Panc1 (cell line): ENCODE data around the gene ABCD3. TPM values are rescaled to one million over a fixed set of nuclear protein-coding genes. Genes with fewer than 3 reads are reported as not detected.
"Not testable (repeated sequence)": the region's sequence is repeated elsewhere in the genome, so short reads cannot be mapped to it uniquely, and the experiment has no call there.

ENCODE experiments used
- ATAC-seq: fragments of 200-7000 bp; cut with Tn5 transposase; 2 replicates; pipeline ENCODE4 v1.9.1; 2020; ENCODE audit warnings: mild to moderate bottlenecking, moderate library complexity
- BruUV-seq: library from RNA; stranded (reverse); fragments of 400-500 nt; replicated peaks from 2 replicates; lab custom pipeline; 2021; lab: Mats Ljungman, UMichigan
- CTCF ChIA-PET: fragments of 300-600 bp; sonication (Branson Sonifier 250); formaldehyde crosslinking; loops from one replicate; lab custom pipeline; 2022; ENCODE audit warnings: antibody characterized with exemption; lab: Charles Lee
- POLR2A ChIA-PET: fragments of 300-600 bp; sonication (Branson Sonifier 250); formaldehyde crosslinking; loops from one replicate; lab custom pipeline; 2022; ENCODE audit warnings: antibody characterized with exemption; lab: Charles Lee
- DNase-seq: peaks from one replicate; pipeline ENCODE4 v3.0.0-alpha.2; 2010; ENCODE audit warnings: low read depth, low spot score
- H3K27ac ChIP-seq: 2 replicates; pipeline ENCODE4 v1.5.1; 2011; ENCODE audit warnings: mild to moderate bottlenecking, low read length, inconsistent platforms
- H3K27me3 ChIP-seq: fragments of 200-500 bp; sonication (Bioruptor generic); 2 replicates; pipeline ENCODE4 v1.6.0; 2014; ENCODE audit warnings: low read length, inconsistent platforms; ENCODE audit not compliant: control insufficient read depth, insufficient read depth
- H3K36me3 ChIP-seq: fragments of 200-500 bp; sonication (Bioruptor generic); 2 replicates; pipeline ENCODE4 v1.5.1; 2014; ENCODE audit warnings: inconsistent platforms, mild to moderate bottlenecking, low read length, moderate library complexity; ENCODE audit not compliant: control insufficient read depth, insufficient read depth
- H3K4me1 ChIP-seq: 2 replicates; pipeline ENCODE4 v1.5.1; 2011; ENCODE audit warnings: inconsistent platforms, mild to moderate bottlenecking, low read length, moderate library complexity; ENCODE audit not compliant: control insufficient read depth, insufficient read depth
- H3K4me3 ChIP-seq, 2 experiments: 2 replicates each; pipeline ENCODE4 v1.5.1; 2011 to 2012; ENCODE audit warnings: low read depth in 2 of 2, low read length in 2 of 2, mild to moderate bottlenecking in 2 of 2, inconsistent platforms in 1 of 2, moderate library complexity in 1 of 2
- H3K9me3 ChIP-seq: fragments of 200-500 bp; sonication (Bioruptor generic); 2 replicates; pipeline ENCODE4 v1.5.1; 2014; ENCODE audit warnings: low read depth, mild to moderate bottlenecking, inconsistent platforms, low read length, moderate library complexity; ENCODE audit not compliant: control insufficient read depth, insufficient read depth
- POLR2AphosphoS5 ChIP-seq: IDR thresholded peaks from 2 replicates; pipeline ENCODE4 v1.6.1; 2012; ENCODE audit warnings: mild to moderate bottlenecking, low read depth, low read length, moderate library complexity
- TCF7L2 ChIP-seq: IDR thresholded peaks from 2 replicates; pipeline ENCODE4 v1.6.1; 2011; ENCODE audit warnings: mild to moderate bottlenecking, low read depth, low read length, inconsistent platforms
- in situ Hi-C: cut with HindIII; loops from 2 replicates; pipeline ENCODE4 v1.10.0; 2016; ENCODE audit warnings: low sequenced_read_pairs, low pct_unique_long_range_greater_than_20kb
- intact Hi-C: fragments of 100-400 bp; cut with micrococcal nuclease; formaldehyde crosslinking; loops from one replicate; pipeline ENCODE4 v1.10.0; 2022; ENCODE audit not compliant: unreplicated experiment
- total RNA-seq: library from RNA; stranded (reverse); gene quantifications from one replicate; pipeline ENCODE4 v1.2.1, GENCODE V29; 2021; ENCODE audit not compliant: unreplicated experiment

The ABCD3 gene
- total RNA-seq, 1 experiment from 2014 or later = 40.5 TPM

- in situ Hi-C loops (no loop called here), intact Hi-C loops (no loop called here)
- no TSS peak for BruUV-seq
Measured at GRCh38 chr1:94565901-94566300, 147.7 kb downstream of the ABCD3 start.

GRCh38 chr1:94566436-94566835, 148.2 kb downstream of the ABCD3 start:
- POLR2A ChIA-PET, BruUV-seq, H3K27ac ChIP-seq, in situ Hi-C loops, CTCF ChIA-PET, H3K9me3 ChIP-seq, H3K36me3 ChIP-seq, H3K4me1 ChIP-seq, intact Hi-C loops, ATAC-seq, H3K27me3 ChIP-seq, DNase-seq, H3K4me3 ChIP-seq: not testable (repeated sequence)

More at GRCh38 chr1:94565901-94566300, 147.7 kb downstream of the ABCD3 start:
- no peak for DNase-seq
- no peak overlapping the region for H3K27ac ChIP-seq
- TF ChIP-seq POLR2AphosphoS5 = no peak
- TF ChIP-seq TCF7L2 = no peak
- no peak for ATAC-seq
- H3K27me3 ChIP-seq = no peaks in the 10 kb centered on the region
- H3K4me1 ChIP-seq = no peaks in the 10 kb centered on the region
- ChIA-PET CTCF (no interaction called here), POLR2A (no interaction called here)
- no peak overlapping the region for H3K4me3 ChIP-seq
- no peaks in the 10 kb centered on the region for H3K36me3 ChIP-seq
- H3K9me3 ChIP-seq = no peaks in the 10 kb centered on the region

- H3K9me3 ChIP-seq, H3K27me3 ChIP-seq, CTCF ChIA-PET, in situ Hi-C loops, H3K4me3 ChIP-seq, DNase-seq, intact Hi-C loops, BruUV-seq, ATAC-seq, H3K27ac ChIP-seq, POLR2A ChIA-PET, H3K4me1 ChIP-seq, H3K36me3 ChIP-seq: not testable (repeated sequence)
Measured at GRCh38 chr1:94567975-94568607, 149.9 kb downstream of the ABCD3 start.

Other genes starting within 250 kb of the ABCD3 start
- gene ARHGAP29, start 180.8 kb upstream of the ABCD3 start, total RNA-seq = 197 TPM
- gene F3, start 123.4 kb downstream of the ABCD3 start, total RNA-seq = 2.6 TPM